ENCODE data around the gene PKD2. TPM values are rescaled to one million over a fixed set of nuclear protein-coding genes. Genes with fewer than 3 reads are reported as not detected.
"Not testable (repeated sequence)": the region's sequence is repeated elsewhere in the genome, so short reads cannot be mapped to it uniquely, and the experiment has no call there.

The PKD2 gene
- total and polyA plus RNA-seq, 2 of the 13 experiments (the other 11 are each of a cell fraction or from before 2014, with no cell fraction given): 5.6 to 9.1 TPM

GRCh38 chr4:88025868-88026661, 18.6 kb downstream of the PKD2 start:
- DNase-seq (ENCODE audit: low spot score); H4K20me1 ChIP-seq (ENCODE audit: insufficient read depth, low read length); POLR2A ChIA-PET; H3K4me3 ChIP-seq (replicated peaks in 1 of 3; ENCODE audit: insufficient read depth in 1 of 3, low read depth in 2 of 3, low read length in 3 of 3); H3K27ac ChIP-seq (ENCODE audit: extremely low read length, insufficient read depth, low read length); CTCF ChIA-PET (ENCODE audit: low intra/inter-chr PET ratio, low total read pairs); H2AFZ ChIP-seq (ENCODE audit: low read length); in situ Hi-C loops (cut with HindIII; ENCODE audit: extremely low pct_ligation_motif_present, low pct_unique_long_range_greater_than_20kb); H3K79me2 ChIP-seq (ENCODE audit: insufficient read depth, low read length); ATAC-seq; FAIRE-seq; H3K4me2 ChIP-seq (ENCODE audit: low read depth, low read length); H3K36me3 ChIP-seq (replicated peaks in 1 of 2; ENCODE audit: control insufficient read depth in 1 of 2, insufficient read depth in 2 of 2, low read length in 2 of 2); H3K4me1 ChIP-seq (ENCODE audit: insufficient read depth, low read length); H3K27me3 ChIP-seq (ENCODE audit: control insufficient read depth in 1 of 2, insufficient read depth in 2 of 2, low read length in 2 of 2); BruUV-seq (replicated peaks); H3K9ac ChIP-seq (ENCODE audit: insufficient read depth, low read depth, low read length): not testable (repeated sequence)
- WGBS (ENCODE audit: low lambda C conversion rate): 97% methylated on average over 6 of the region's 6 CpGs
- H3K9me3 ChIP-seq (ENCODE audit: low read length): peaks cover 12% of the 10 kb centered on the region
- peak; percentile 96 for TF ChIP-seq ZNF841 (CRISPR knock-in tag; IDR thresholded peaks at IDR 0.05; ENCODE audit: borderline replicate concordance)
- intact Hi-C loops (cut with micrococcal nuclease; ENCODE audit: unreplicated experiment): loop anchor here (5.0 kb wide), 1 partner anchor 886 kb away; no protein-coding TSS in a partner anchor

- Histone ChIP-seq H3K4me3 (replicated peaks in 1 of 3; ENCODE audit: insufficient read depth in 1 of 3, low read depth in 2 of 3, low read length in 3 of 3) (no peak overlapping the region), H3K36me3 (replicated peaks in 1 of 2; ENCODE audit: control insufficient read depth in 1 of 2, insufficient read depth in 2 of 2, low read length in 2 of 2) (no peaks in the 10 kb centered on the region; a peak in 2 of 5 replicates), H2AFZ (ENCODE audit: low read length) (no peak overlapping the region), H3K27ac (ENCODE audit: extremely low read length, insufficient read depth, low read length) (no peak overlapping the region), H3K9ac (ENCODE audit: insufficient read depth, low read depth, low read length) (no peak overlapping the region), H3K27me3 (ENCODE audit: control insufficient read depth in 1 of 2, insufficient read depth in 2 of 2, low read length in 2 of 2) (no peaks in the 10 kb centered on the region), H3K9me3 (ENCODE audit: low read length) (peaks cover 12% of the 10 kb centered on the region), H3K79me2 (ENCODE audit: insufficient read depth, low read length) (no peaks in the 10 kb centered on the region), H3K4me2 (ENCODE audit: low read depth, low read length) (no peak overlapping the region), H3K4me1 (ENCODE audit: insufficient read depth, low read length) (no peaks in the 10 kb centered on the region), H4K20me1 (ENCODE audit: insufficient read depth, low read length) (no peaks in the 10 kb centered on the region)
- in situ Hi-C loops (cut with HindIII; ENCODE audit: extremely low pct_ligation_motif_present, low pct_unique_long_range_greater_than_20kb): no loop called here
- DNase-seq (ENCODE audit: low spot score): no peak
- 88% methylated on average over 4 of the region's 4 CpGs for WGBS (ENCODE audit: low lambda C conversion rate)
- CTCF ChIA-PET (ENCODE audit: low intra/inter-chr PET ratio, low total read pairs): no interaction called here
- no peak for FAIRE-seq
- BruUV-seq (replicated peaks): no TSS peak
- intact Hi-C loops (cut with micrococcal nuclease; ENCODE audit: unreplicated experiment): loop anchor here (5.0 kb wide), 1 partner anchor 884 kb away; no protein-coding TSS in a partner anchor
- no peak for ATAC-seq
- POLR2A ChIA-PET: no interaction called here
- TF ChIP-seq CREBL2 (CRISPR knock-in tag; IDR thresholded peaks at IDR 0.05; ENCODE audit: borderline replicate concordance) (no peak), NFYC (CRISPR knock-in tag; IDR thresholded peaks at IDR 0.05) (no peak), ZNF274 (CRISPR knock-in tag; IDR thresholded peaks at IDR 0.05) (no peak), ZNF710 (CRISPR knock-in tag; IDR thresholded peaks at IDR 0.05; ENCODE audit: borderline replicate concordance) (no peak), TFE3 (CRISPR knock-in tag; IDR thresholded peaks at IDR 0.05) (no peak), E2F2 (CRISPR knock-in tag; IDR thresholded peaks at IDR 0.05; ENCODE audit: borderline replicate concordance) (no peak), FOXC1 (CRISPR knock-in tag; IDR thresholded peaks at IDR 0.05; ENCODE audit: borderline replicate concordance) (no peak), SNAI1 (CRISPR knock-in tag; IDR thresholded peaks at IDR 0.05; ENCODE audit: borderline replicate concordance) (no peak)
Observed at GRCh38 chr4:88027611-88028608, 20.5 kb downstream of the PKD2 start.

Measured in HepG2 (cell line).